Panc1 (cell line): Measurements from ENCODE around the gene PPP4R3A. TPM values are rescaled to one million over a fixed set of nuclear protein-coding genes. Genes with fewer than 3 reads are reported as not detected.

ENCODE experiments used
- ATAC-seq: fragments of 200-7000 bp; cut with Tn5 transposase; 2 replicates; pipeline ENCODE4 v1.9.1; 2020; ENCODE audit warnings: mild to moderate bottlenecking, moderate library complexity
- BruUV-seq: library from RNA; stranded (reverse); fragments of 400-500 nt; replicated peaks from 2 replicates; lab custom pipeline; 2021; lab: Mats Ljungman, UMichigan
- CTCF ChIA-PET: fragments of 300-600 bp; sonication (Branson Sonifier 250); formaldehyde crosslinking; loops from one replicate; lab custom pipeline; 2022; ENCODE audit warnings: antibody characterized with exemption; lab: Charles Lee
- POLR2A ChIA-PET: fragments of 300-600 bp; sonication (Branson Sonifier 250); formaldehyde crosslinking; loops from one replicate; lab custom pipeline; 2022; ENCODE audit warnings: antibody characterized with exemption; lab: Charles Lee
- DNase-seq: peaks from one replicate; pipeline ENCODE4 v3.0.0-alpha.2; 2010; ENCODE audit warnings: low read depth, low spot score
- H3K27ac ChIP-seq: 2 replicates; pipeline ENCODE4 v1.5.1; 2011; ENCODE audit warnings: mild to moderate bottlenecking, low read length, inconsistent platforms
- H3K27me3 ChIP-seq: fragments of 200-500 bp; sonication (Bioruptor generic); 2 replicates; pipeline ENCODE4 v1.6.0; 2014; ENCODE audit warnings: low read length, inconsistent platforms; ENCODE audit not compliant: control insufficient read depth, insufficient read depth
- H3K36me3 ChIP-seq: fragments of 200-500 bp; sonication (Bioruptor generic); 2 replicates; pipeline ENCODE4 v1.5.1; 2014; ENCODE audit warnings: inconsistent platforms, mild to moderate bottlenecking, low read length, moderate library complexity; ENCODE audit not compliant: control insufficient read depth, insufficient read depth
- H3K4me1 ChIP-seq: 2 replicates; pipeline ENCODE4 v1.5.1; 2011; ENCODE audit warnings: inconsistent platforms, mild to moderate bottlenecking, low read length, moderate library complexity; ENCODE audit not compliant: control insufficient read depth, insufficient read depth
- H3K4me3 ChIP-seq, 2 experiments: 2 replicates each; pipeline ENCODE4 v1.5.1; 2011 to 2012; ENCODE audit warnings: low read depth in 2 of 2, low read length in 2 of 2, mild to moderate bottlenecking in 2 of 2, inconsistent platforms in 1 of 2, moderate library complexity in 1 of 2
- H3K9me3 ChIP-seq: fragments of 200-500 bp; sonication (Bioruptor generic); 2 replicates; pipeline ENCODE4 v1.5.1; 2014; ENCODE audit warnings: low read depth, mild to moderate bottlenecking, inconsistent platforms, low read length, moderate library complexity; ENCODE audit not compliant: control insufficient read depth, insufficient read depth
- POLR2AphosphoS5 ChIP-seq: IDR thresholded peaks from 2 replicates; pipeline ENCODE4 v1.6.1; 2012; ENCODE audit warnings: mild to moderate bottlenecking, low read depth, low read length, moderate library complexity
- SIN3A ChIP-seq: IDR thresholded peaks from 2 replicates; pipeline ENCODE4 v1.6.1; 2012; ENCODE audit warnings: low read depth, mild to moderate bottlenecking, low read length, moderate library complexity, borderline replicate concordance; ENCODE audit not compliant: insufficient read depth
- TCF7L2 ChIP-seq: IDR thresholded peaks from 2 replicates; pipeline ENCODE4 v1.6.1; 2011; ENCODE audit warnings: mild to moderate bottlenecking, low read depth, low read length, inconsistent platforms
- in situ Hi-C: cut with HindIII; loops from 2 replicates; pipeline ENCODE4 v1.10.0; 2016; ENCODE audit warnings: low sequenced_read_pairs, low pct_unique_long_range_greater_than_20kb
- intact Hi-C: fragments of 100-400 bp; cut with micrococcal nuclease; formaldehyde crosslinking; loops from one replicate; pipeline ENCODE4 v1.10.0; 2022; ENCODE audit not compliant: unreplicated experiment
- total RNA-seq: library from RNA; stranded (reverse); gene quantifications from one replicate; pipeline ENCODE4 v1.2.1, GENCODE V29; 2021; ENCODE audit not compliant: unreplicated experiment
- TF ChIP-seq, protein P1 (sequence below), 2 experiments: IDR thresholded peaks; 2 replicates each; pipeline ENCODE4 v1.6.1; 2011 to 2012; ENCODE audit warnings: low read depth in 2 of 2, control low read depth in 1 of 2, low read length in 1 of 2, mild to moderate bottlenecking in 1 of 2, moderate library complexity in 1 of 2; ENCODE audit not compliant: insufficient read depth in 1 of 2
- TF ChIP-seq, protein P2 (sequence below): fragments of 450-650 bp; IDR thresholded peaks from 2 replicates; pipeline ENCODE4 v1.5.1; 2017; ENCODE audit warnings: mild to moderate bottlenecking

Gene PPP4R3A
- total RNA-seq, 1 experiment from 2014 or later, result 54.8 TPM

DNA sequence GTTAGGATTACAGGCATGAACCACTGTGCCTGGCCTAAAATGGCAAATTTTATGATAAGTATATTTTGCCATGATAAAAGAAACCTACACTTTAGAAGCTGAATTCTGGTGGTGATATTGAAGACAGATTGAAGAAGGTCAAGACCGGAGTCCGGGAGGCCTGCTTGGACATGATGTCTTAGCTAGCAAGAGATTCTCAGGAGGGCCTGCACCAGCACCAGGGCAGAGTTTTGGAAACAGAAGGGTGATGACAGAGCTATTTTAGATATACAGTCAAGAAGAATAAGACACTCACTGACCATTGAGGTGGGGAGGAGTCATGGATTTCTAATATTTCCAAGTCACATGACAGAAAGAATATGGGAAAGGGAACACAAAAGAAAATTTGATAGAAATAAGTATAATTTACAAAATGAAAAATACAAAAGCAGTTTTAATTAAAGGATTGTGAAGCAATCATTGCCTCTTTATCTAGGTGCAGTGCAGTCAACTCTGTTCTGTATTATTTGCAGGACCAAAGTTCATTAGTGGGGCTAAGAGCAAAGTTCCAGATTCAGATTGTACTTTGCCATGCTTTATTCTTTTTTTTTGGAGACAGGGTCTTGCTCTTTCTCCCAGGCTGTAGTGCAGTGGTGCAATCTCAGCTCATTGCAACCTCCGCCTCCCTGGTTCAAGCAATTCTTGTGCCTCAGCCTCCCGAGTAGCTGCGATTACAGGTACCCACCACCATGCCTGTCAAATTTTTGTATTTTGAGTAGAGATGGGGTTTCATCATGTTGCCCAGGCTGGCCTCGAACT, 9.3 kb upstream of the PPP4R3A start:
- in situ Hi-C loops, result no loop called here
- intact Hi-C loops, result no loop called here
- no TSS peak for BruUV-seq

DNA sequence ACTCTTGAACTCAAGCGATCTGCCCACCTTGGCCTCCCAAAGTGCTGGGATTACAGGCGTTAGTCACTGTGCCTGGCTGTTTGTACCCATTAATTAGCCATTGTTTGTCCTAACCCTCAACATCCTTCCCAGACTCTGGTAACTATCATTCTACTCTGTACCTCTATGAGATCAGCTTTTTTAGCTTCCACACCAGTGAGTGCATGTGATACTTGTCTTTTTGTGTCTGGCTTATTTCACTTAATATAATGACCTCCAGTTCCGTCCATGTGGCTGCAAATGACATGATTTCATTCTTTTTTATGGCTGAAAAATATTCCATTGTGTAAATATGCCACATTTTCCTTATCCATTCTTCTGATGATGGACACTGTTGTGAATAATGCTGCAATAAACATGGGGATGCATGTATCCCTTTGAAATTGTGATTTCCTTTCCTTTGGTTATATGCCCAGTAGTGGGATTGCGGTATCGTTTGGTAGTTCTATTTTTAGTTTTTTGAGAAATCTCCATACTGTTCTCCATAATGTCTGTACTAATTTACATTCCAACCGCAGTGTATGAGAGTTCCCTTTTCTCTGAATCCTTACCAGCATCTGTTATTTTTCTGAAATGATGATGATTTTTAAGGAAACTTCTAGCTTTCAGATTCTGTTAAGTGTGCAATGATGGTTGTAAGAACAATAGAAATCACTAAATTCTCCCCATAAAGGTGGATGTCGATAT, 6.7 kb upstream of the PPP4R3A start:
- no peaks in the 10 kb centered on the region for H3K36me3 ChIP-seq
- H3K27ac ChIP-seq, result no peak overlapping the region
- intact Hi-C loops, result no loop called here
- ATAC-seq (no peak), DNase-seq (no peak)
- TF ChIP-seq TCF7L2 (no peak), POLR2AphosphoS5 (no peak), SIN3A (no peak)
- TF ChIP-seq, protein P1, sequence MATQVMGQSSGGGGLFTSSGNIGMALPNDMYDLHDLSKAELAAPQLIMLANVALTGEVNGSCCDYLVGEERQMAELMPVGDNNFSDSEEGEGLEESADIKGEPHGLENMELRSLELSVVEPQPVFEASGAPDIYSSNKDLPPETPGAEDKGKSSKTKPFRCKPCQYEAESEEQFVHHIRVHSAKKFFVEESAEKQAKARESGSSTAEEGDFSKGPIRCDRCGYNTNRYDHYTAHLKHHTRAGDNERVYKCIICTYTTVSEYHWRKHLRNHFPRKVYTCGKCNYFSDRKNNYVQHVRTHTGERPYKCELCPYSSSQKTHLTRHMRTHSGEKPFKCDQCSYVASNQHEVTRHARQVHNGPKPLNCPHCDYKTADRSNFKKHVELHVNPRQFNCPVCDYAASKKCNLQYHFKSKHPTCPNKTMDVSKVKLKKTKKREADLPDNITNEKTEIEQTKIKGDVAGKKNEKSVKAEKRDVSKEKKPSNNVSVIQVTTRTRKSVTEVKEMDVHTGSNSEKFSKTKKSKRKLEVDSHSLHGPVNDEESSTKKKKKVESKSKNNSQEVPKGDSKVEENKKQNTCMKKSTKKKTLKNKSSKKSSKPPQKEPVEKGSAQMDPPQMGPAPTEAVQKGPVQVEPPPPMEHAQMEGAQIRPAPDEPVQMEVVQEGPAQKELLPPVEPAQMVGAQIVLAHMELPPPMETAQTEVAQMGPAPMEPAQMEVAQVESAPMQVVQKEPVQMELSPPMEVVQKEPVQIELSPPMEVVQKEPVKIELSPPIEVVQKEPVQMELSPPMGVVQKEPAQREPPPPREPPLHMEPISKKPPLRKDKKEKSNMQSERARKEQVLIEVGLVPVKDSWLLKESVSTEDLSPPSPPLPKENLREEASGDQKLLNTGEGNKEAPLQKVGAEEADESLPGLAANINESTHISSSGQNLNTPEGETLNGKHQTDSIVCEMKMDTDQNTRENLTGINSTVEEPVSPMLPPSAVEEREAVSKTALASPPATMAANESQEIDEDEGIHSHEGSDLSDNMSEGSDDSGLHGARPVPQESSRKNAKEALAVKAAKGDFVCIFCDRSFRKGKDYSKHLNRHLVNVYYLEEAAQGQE (IDR thresholded peaks at IDR 0.05; ENCODE audit: insufficient read depth in 1 of 2, low read depth in 2 of 2, low read length in 1 of 2), result no peak
- TF ChIP-seq, protein P2, sequence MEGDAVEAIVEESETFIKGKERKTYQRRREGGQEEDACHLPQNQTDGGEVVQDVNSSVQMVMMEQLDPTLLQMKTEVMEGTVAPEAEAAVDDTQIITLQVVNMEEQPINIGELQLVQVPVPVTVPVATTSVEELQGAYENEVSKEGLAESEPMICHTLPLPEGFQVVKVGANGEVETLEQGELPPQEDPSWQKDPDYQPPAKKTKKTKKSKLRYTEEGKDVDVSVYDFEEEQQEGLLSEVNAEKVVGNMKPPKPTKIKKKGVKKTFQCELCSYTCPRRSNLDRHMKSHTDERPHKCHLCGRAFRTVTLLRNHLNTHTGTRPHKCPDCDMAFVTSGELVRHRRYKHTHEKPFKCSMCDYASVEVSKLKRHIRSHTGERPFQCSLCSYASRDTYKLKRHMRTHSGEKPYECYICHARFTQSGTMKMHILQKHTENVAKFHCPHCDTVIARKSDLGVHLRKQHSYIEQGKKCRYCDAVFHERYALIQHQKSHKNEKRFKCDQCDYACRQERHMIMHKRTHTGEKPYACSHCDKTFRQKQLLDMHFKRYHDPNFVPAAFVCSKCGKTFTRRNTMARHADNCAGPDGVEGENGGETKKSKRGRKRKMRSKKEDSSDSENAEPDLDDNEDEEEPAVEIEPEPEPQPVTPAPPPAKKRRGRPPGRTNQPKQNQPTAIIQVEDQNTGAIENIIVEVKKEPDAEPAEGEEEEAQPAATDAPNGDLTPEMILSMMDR, result no peak
- H3K4me3 ChIP-seq, result no peak overlapping the region
- H3K9me3 ChIP-seq, result no peaks in the 10 kb centered on the region
- POLR2A ChIA-PET, result no interaction called here
- no peaks in the 10 kb centered on the region for H3K27me3 ChIP-seq
- no TSS peak for BruUV-seq
- CTCF ChIA-PET, result no interaction called here
- H3K4me1 ChIP-seq, result no peaks in the 10 kb centered on the region
- in situ Hi-C loops, result no loop called here

More for the DNA sequence above, 9.3 kb upstream of the PPP4R3A start:
- Histone ChIP-seq H3K4me1 (no peaks in the 10 kb centered on the region), H3K27ac (no peak overlapping the region), H3K9me3 (no peaks in the 10 kb centered on the region), H3K36me3 (no peaks in the 10 kb centered on the region), H3K27me3 (no peaks in the 10 kb centered on the region), H3K4me3 (no peak overlapping the region)
- ChIA-PET CTCF (no interaction called here), POLR2A (no interaction called here)
- TF ChIP-seq POLR2AphosphoS5 (no peak), TCF7L2 (no peak), SIN3A (no peak)
- TF ChIP-seq, protein P1 (IDR thresholded peaks at IDR 0.05; ENCODE audit: insufficient read depth in 1 of 2, low read depth in 2 of 2, low read length in 1 of 2), result no peak
- TF ChIP-seq, protein P2, result no peak
- no peak for ATAC-seq
- no peak for DNase-seq
